SU-DHL-6 (cell line): ENCODE data around the gene CCDC180.
"Not testable (repeated sequence)": the region's sequence is repeated elsewhere in the genome, so short reads cannot be mapped to it uniquely, and the experiment has no call there.

ENCODE experiments used
- H2AFZ ChIP-seq: fragments of 200-600 bp; sonication (generic); 2 replicates; pipeline ENCODE4 v1.6.1; 2014; ENCODE audit warnings: low read depth, mild to moderate bottlenecking, moderate library complexity, mixed read lengths, antibody characterized with exemption, low read length; ENCODE audit not compliant: severe bottlenecking
- H3F3A ChIP-seq: fragments of 200-600 bp; shearing (Covaris generic); 2 replicates; pipeline ENCODE4 v1.6.0; 2016; ENCODE audit warnings: antibody characterized with exemption, mild to moderate bottlenecking; ENCODE audit not compliant: insufficient read depth
- H3K27ac ChIP-seq: fragments of 200-600 bp; sonication (generic); 2 replicates; pipeline ENCODE4 v1.5.1; 2016; ENCODE audit warnings: low read depth, mild to moderate bottlenecking, low read length, moderate library complexity, mixed read lengths
- H3K27me3 ChIP-seq: fragments of 200-600 bp; sonication (generic), shearing (Covaris generic); 2 replicates; pipeline ENCODE4 v1.6.0; 2014; ENCODE audit warnings: mild to moderate bottlenecking, low read length
- H3K36me3 ChIP-seq: fragments of 200-600 bp; sonication (generic); 2 replicates; pipeline ENCODE4 v1.6.1; 2014; ENCODE audit warnings: mild to moderate bottlenecking, low read length, mixed read lengths
- H3K4me2 ChIP-seq: fragments of 300-600, 200-600 bp; shearing (Covaris generic), sonication (generic); 2 replicates; pipeline ENCODE4 v1.6.0; 2014; ENCODE audit warnings: low read length, low read depth, mild to moderate bottlenecking; ENCODE audit not compliant: poor library complexity, severe bottlenecking
- H3K4me3 ChIP-seq: fragments of 200-600 bp; sonication (generic); 2 replicates; pipeline ENCODE4 v1.5.1; 2014; ENCODE audit warnings: antibody characterized with exemption, low read length, mild to moderate bottlenecking, mixed read lengths; ENCODE audit not compliant: insufficient read depth, poor library complexity, severe bottlenecking
- H3K79me2 ChIP-seq: fragments of 200-600 bp; sonication (generic); 2 replicates; pipeline ENCODE4 v1.6.1; 2014; ENCODE audit warnings: mild to moderate bottlenecking, low read length, moderate library complexity; ENCODE audit not compliant: insufficient read depth
- H3K9ac ChIP-seq: fragments of 200-600 bp; sonication (generic); 2 replicates; pipeline ENCODE4 v1.7.0; 2014; ENCODE audit warnings: mild to moderate bottlenecking, low read length
- H3K9me2 ChIP-seq: fragments of 200-600 bp; sonication (generic); replicated peaks from 2 replicates; pipeline ENCODE4 v1.6.1; 2014; ENCODE audit warnings: low read length; ENCODE audit not compliant: insufficient read depth
- H3K9me3 ChIP-seq: fragments of 200-600 bp; sonication (generic); 2 replicates; pipeline ENCODE4 v1.6.1; 2014; ENCODE audit warnings: low read length, mixed read lengths; ENCODE audit not compliant: insufficient read depth
- H4K20me1 ChIP-seq: fragments of 200-600 bp; sonication (generic); 2 replicates; pipeline ENCODE4 v1.6.1; 2014; ENCODE audit warnings: low read depth, mild to moderate bottlenecking, antibody characterized with exemption, low read length, moderate library complexity, mixed read lengths
- EZH2phosphoT487 ChIP-seq: fragments of 200-600 bp; sonication (generic), shearing (Covaris generic); conservative IDR thresholded peaks from 2 replicates; pipeline ENCODE4 v1.6.1; 2018; ENCODE audit warnings: mild to moderate bottlenecking, antibody characterized with exemption, low read length, moderate library complexity, mixed read lengths
- TF ChIP-seq, protein P1 (sequence below): fragments of 200-600 bp; sonication (generic); IDR thresholded peaks from one replicate; pipeline ENCODE4 v1.5.1; 2017; ENCODE audit warnings: antibody characterized with exemption, mild to moderate bottlenecking, low read length, moderate library complexity; ENCODE audit not compliant: insufficient read depth, poor library complexity, severe bottlenecking

CCDC180 gene

DNA sequence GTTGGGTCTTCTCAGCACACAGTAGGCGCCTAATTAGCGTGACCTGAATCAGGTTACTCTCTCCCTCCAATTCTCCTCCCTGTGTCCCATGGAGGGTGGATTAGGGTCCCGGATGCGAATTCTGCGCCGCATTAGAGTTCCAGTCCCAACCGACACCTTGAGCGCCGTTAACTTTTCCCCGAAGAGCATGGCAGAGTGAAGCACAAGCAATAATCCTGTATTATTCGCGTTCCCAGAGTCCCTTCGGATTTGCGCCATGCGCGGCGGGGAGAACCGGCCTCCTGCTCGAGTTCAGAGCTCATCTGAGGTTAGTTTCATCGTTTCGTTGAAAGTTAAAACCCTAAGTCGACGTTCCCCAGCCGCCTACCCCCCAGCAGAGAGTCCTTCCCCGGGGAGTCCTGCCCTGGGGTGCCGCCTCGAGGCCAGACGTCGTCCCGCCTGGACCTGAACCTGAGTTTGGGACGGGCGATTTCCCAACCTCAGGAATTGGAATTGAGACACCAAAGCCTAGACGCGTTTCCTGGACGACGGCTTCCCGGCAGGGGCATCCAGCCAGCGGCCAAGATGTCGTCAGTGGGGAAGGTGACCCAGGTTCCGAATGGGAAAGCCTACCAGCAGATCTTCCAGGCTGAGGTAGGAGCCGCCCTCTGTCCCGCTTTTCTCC is at the start of gene CCDC180:
Gene CCDC180 (plus strand): TSS at position 160 of the 664 bp plus-strand sequence. CDS start 405 bp downstream, at position 565.
- no peak for TF ChIP-seq EZH2phosphoT487
- TF ChIP-seq, protein P1, sequence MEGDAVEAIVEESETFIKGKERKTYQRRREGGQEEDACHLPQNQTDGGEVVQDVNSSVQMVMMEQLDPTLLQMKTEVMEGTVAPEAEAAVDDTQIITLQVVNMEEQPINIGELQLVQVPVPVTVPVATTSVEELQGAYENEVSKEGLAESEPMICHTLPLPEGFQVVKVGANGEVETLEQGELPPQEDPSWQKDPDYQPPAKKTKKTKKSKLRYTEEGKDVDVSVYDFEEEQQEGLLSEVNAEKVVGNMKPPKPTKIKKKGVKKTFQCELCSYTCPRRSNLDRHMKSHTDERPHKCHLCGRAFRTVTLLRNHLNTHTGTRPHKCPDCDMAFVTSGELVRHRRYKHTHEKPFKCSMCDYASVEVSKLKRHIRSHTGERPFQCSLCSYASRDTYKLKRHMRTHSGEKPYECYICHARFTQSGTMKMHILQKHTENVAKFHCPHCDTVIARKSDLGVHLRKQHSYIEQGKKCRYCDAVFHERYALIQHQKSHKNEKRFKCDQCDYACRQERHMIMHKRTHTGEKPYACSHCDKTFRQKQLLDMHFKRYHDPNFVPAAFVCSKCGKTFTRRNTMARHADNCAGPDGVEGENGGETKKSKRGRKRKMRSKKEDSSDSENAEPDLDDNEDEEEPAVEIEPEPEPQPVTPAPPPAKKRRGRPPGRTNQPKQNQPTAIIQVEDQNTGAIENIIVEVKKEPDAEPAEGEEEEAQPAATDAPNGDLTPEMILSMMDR: no peak
- Histone ChIP-seq H2AFZ (no peak within 1 kb of the TSS), H3K27ac (no peak within 1 kb of the TSS), H3K79me2 (no peaks in the 10 kb centered on the region), H3K4me3 (no peak within 1 kb of the TSS), H3K9me2 (no peaks in the 10 kb centered on the region), H3K27me3 (no peaks in the 10 kb centered on the region), H3K9ac (no peak within 1 kb of the TSS), H3F3A (no peaks in the 10 kb centered on the region), H3K4me2 (no peak within 1 kb of the TSS), H3K36me3 (no peaks in the 10 kb centered on the region), H4K20me1 (no peaks in the 10 kb centered on the region), H3K9me3 (no peaks in the 10 kb centered on the region)

DNA sequence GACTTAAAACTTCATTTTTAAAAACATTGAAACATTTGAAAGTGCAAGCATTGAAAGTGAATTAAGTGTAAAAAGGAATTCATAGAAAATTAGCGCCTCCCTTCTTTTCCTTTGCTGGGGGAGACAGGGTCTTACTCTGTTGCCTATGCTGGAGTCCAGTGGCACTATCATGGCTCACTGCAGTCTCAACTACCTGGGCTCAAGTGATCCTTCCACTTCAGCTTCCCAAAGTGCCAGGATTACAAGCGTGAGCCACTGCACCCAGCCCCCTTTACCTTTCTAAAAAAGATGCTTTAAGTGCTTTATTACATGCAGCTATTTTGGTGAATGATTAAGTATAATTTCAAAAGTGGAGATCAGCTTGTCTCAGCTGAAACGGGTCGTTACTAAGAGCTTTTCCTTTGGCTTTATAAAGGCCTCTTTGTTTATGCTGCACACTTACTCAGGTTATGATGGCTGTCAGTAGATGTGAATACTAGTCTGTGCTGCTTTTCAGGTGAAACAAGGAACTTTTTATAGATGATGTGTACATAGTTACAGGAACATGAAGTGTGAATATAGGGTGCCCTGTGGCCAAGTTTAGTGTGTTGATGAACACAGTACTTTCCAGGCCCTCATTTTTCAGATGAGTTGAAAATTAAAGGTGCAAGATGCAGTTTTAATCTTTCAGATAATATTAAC is 47.5 kb upstream of the CCDC180 start:
- not testable (repeated sequence) for H3K4me3 ChIP-seq, H3F3A ChIP-seq, H3K4me2 ChIP-seq, H2AFZ ChIP-seq, H3K9me2 ChIP-seq, H3K36me3 ChIP-seq, H3K9me3 ChIP-seq, H3K27ac ChIP-seq, H3K79me2 ChIP-seq, H4K20me1 ChIP-seq, H3K9ac ChIP-seq, H3K27me3 ChIP-seq

DNA sequence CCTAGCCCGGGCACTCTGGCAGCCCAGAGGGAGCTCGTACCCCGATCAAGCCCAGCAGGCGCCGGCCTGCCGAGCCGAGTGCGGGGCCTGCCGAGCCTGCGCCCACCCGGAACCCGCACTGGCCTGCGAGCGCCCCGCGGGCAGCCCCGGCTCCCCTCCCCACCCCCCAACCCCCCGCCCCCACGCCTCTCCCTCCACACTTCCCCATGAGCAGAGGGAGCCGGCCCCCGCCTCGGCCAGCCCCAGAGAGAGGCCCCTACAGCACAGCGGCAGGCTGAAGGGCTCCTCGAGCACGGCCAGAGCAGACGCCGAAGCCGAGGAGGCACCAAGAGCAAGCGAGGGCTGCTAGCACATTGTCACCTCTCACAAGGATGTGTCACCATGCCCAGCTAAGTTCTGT is 36.2 kb upstream of the CCDC180 start:
- Histone ChIP-seq H3K36me3 (no peaks in the 10 kb centered on the region), H3K4me2 (no peak overlapping the region), H3K9ac (no peak overlapping the region), H3K27ac (no peak overlapping the region), H3K9me2 (no peaks in the 10 kb centered on the region), H2AFZ (no peak overlapping the region), H3K4me3 (no peak overlapping the region), H3F3A (no peaks in the 10 kb centered on the region), H3K27me3 (no peaks in the 10 kb centered on the region), H3K9me3 (no peaks in the 10 kb centered on the region), H3K79me2 (no peaks in the 10 kb centered on the region), H4K20me1 (no peaks in the 10 kb centered on the region)
- TF ChIP-seq, protein P1: no peak
- TF ChIP-seq EZH2phosphoT487: no peak

DNA sequence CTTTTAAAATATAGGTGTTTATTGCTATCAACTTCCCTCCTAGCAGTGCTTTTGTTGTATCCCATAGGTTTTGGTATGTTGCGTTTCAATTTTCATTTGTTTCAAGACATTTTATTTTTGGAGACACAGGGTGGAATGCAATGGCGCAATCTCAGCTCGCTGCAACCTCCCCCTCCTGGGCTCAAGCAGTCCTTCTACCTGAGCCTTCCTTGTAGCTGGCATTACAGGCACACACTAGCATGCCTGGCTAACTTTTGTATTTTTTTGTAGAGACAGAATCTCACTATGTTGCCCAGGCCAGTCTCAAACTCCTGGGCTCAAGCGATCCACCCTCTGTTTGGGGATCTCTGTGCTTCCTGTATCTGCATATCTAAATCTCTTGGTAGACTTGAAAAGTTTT is 35.4 kb upstream of the CCDC180 start:
- H3K4me2 ChIP-seq: no peak overlapping the region
- H3K79me2 ChIP-seq: no peaks in the 10 kb centered on the region
- no peaks in the 10 kb centered on the region for H4K20me1 ChIP-seq
- H3K27me3 ChIP-seq: no peaks in the 10 kb centered on the region
- H3K9me2 ChIP-seq: no peaks in the 10 kb centered on the region
- no peak overlapping the region for H3K9ac ChIP-seq
- H3F3A ChIP-seq: no peaks in the 10 kb centered on the region
- H3K4me3 ChIP-seq: no peak overlapping the region
- H2AFZ ChIP-seq: no peak overlapping the region
- no peaks in the 10 kb centered on the region for H3K9me3 ChIP-seq
- TF ChIP-seq, protein P1: no peak
- no peak for TF ChIP-seq EZH2phosphoT487
- H3K27ac ChIP-seq: no peak overlapping the region
- no peaks in the 10 kb centered on the region for H3K36me3 ChIP-seq
